DOHH2 (cell line): ENCODE results near the gene COX14.

ENCODE experiments used
- H3F3A ChIP-seq: fragments of 200-600 bp; sonication (generic), shearing (Covaris generic); 2 replicates; pipeline ENCODE4 v1.6.0; 2016; ENCODE audit warnings: antibody characterized with exemption, mild to moderate bottlenecking; ENCODE audit not compliant: control insufficient read depth, insufficient read depth
- H3K27ac ChIP-seq: fragments of 200-600 bp; sonication (generic); 2 replicates; pipeline ENCODE4 v1.5.1; 2014; ENCODE audit warnings: low read depth, mild to moderate bottlenecking, low read length, moderate library complexity
- H3K27me3 ChIP-seq: fragments of 200-600 bp; sonication (generic); 2 replicates; pipeline ENCODE4 v1.6.1; 2014; ENCODE audit warnings: mild to moderate bottlenecking, low read length, mixed read lengths; ENCODE audit not compliant: control insufficient read depth
- H3K36me3 ChIP-seq: fragments of 200-600 bp; sonication (generic); 2 replicates; pipeline ENCODE4 v1.6.1; 2014; ENCODE audit warnings: mild to moderate bottlenecking, low read length, moderate library complexity, mixed read lengths; ENCODE audit not compliant: control insufficient read depth
- H3K4me1 ChIP-seq: fragments of 200-600 bp; sonication (generic); 2 replicates; pipeline ENCODE4 v1.6.1; 2014; ENCODE audit warnings: mild to moderate bottlenecking, low read length, mixed read lengths; ENCODE audit not compliant: control insufficient read depth
- H3K4me2 ChIP-seq: fragments of 200-600 bp; sonication (generic); 2 replicates; pipeline ENCODE4 v1.6.0; 2014; ENCODE audit warnings: mild to moderate bottlenecking, low read length, moderate library complexity
- H3K4me3 ChIP-seq: fragments of 200-600 bp; sonication (generic); 2 replicates; pipeline ENCODE4 v1.5.1; 2014; ENCODE audit warnings: mild to moderate bottlenecking, low read length, mixed read lengths
- H3K79me2 ChIP-seq: fragments of 200-600 bp; sonication (generic); 2 replicates; pipeline ENCODE4 v1.6.1; 2014; ENCODE audit warnings: mild to moderate bottlenecking, low read length, mixed read lengths; ENCODE audit not compliant: control insufficient read depth
- H3K9me2 ChIP-seq: fragments of 200-600 bp; sonication (generic); replicated peaks from 2 replicates; pipeline ENCODE4 v1.6.1; 2014; ENCODE audit warnings: mild to moderate bottlenecking, low read length, mixed read lengths; ENCODE audit not compliant: control insufficient read depth
- H3K9me3 ChIP-seq: fragments of 200-600 bp; sonication (generic); 2 replicates; pipeline ENCODE4 v1.6.1; 2014; ENCODE audit warnings: antibody characterized with exemption, low read length, mixed read lengths; ENCODE audit not compliant: control insufficient read depth, insufficient read depth
- H4K20me1 ChIP-seq: fragments of 200-600 bp; sonication (generic); 2 replicates; pipeline ENCODE4 v1.6.0; 2014; ENCODE audit warnings: low read depth, mild to moderate bottlenecking, antibody characterized with exemption, low read length, moderate library complexity; ENCODE audit not compliant: control insufficient read depth, insufficient read depth
- CTCF ChIP-seq: fragments of 200-600 bp; sonication (generic); IDR thresholded peaks from one replicate; pipeline ENCODE4 v1.5.1; 2014; ENCODE audit warnings: antibody characterized with exemption, mild to moderate bottlenecking, low read depth, low read length; ENCODE audit not compliant: poor library complexity, severe bottlenecking
- EZH2phosphoT487 ChIP-seq: fragments of 200-600 bp; sonication (generic); IDR thresholded peaks from 2 replicates; pipeline ENCODE4 v1.6.1; 2017; ENCODE audit warnings: borderline replicate concordance, mild to moderate bottlenecking, antibody characterized with exemption, low read length, moderate library complexity, mixed read lengths

The COX14 gene

GRCh38 chr12:50077099-50077498, 34.9 kb upstream of the COX14 start:
- Histone ChIP-seq H3F3A (no peaks in the 10 kb centered on the region), H3K9me3 (no peaks in the 10 kb centered on the region), H3K79me2 (no peaks in the 10 kb centered on the region), H3K4me3 (no peak overlapping the region), H3K4me1 (0 out of 2 replicates have a peak, but pooled peaks cover 3% of the 10 kb centered on the region), H4K20me1 (no peaks in the 10 kb centered on the region), H3K27me3 (peaks cover 10% of the 10 kb centered on the region; the same call in 1 of the 2 replicates), H3K36me3 (no peaks in the 10 kb centered on the region), H3K27ac (no peak overlapping the region), H3K4me2 (no peak overlapping the region), H3K9me2 (no peaks in the 10 kb centered on the region)
- TF ChIP-seq CTCF, result no peak
- no peak for TF ChIP-seq EZH2phosphoT487

- Histone ChIP-seq H4K20me1 (no peaks in the 10 kb centered on the region), H3K36me3 (no peaks in the 10 kb centered on the region), H3K9me2 (no peaks in the 10 kb centered on the region), H3K27me3 (peaks cover 10% of the 10 kb centered on the region; the same call in 1 of the 2 replicates), H3K9me3 (no peaks in the 10 kb centered on the region), H3K4me1 (0 out of 2 replicates have a peak, but pooled peaks cover 3% of the 10 kb centered on the region), H3K4me3 (no peak overlapping the region), H3K4me2 (no peak overlapping the region), H3K79me2 (no peaks in the 10 kb centered on the region), H3K27ac (no peak overlapping the region), H3F3A (no peaks in the 10 kb centered on the region)
- TF ChIP-seq CTCF (no peak), EZH2phosphoT487 (no peak)
Observed at GRCh38 chr12:50078281-50078680, 33.8 kb upstream of the COX14 start.

GRCh38 chr12:50079771-50080170, 32.3 kb upstream of the COX14 start:
- no peak overlapping the region for H3K4me2 ChIP-seq
- H3K9me3 ChIP-seq, result no peaks in the 10 kb centered on the region
- H3K36me3 ChIP-seq, result no peaks in the 10 kb centered on the region
- no peak overlapping the region for H3K27ac ChIP-seq
- H3K4me3 ChIP-seq, result no peak overlapping the region
- peaks cover 3% of the 10 kb centered on the region for H3K79me2 ChIP-seq
- H3K9me2 ChIP-seq, result no peaks in the 10 kb centered on the region
- H3F3A ChIP-seq, result no peaks in the 10 kb centered on the region
- no peak for TF ChIP-seq EZH2phosphoT487
- no peak for TF ChIP-seq CTCF
- H3K27me3 ChIP-seq, result peaks cover 10% of the 10 kb centered on the region; the same call in 1 of the 2 replicates
- no peaks in the 10 kb centered on the region for H4K20me1 ChIP-seq
- 0 out of 2 replicates have a peak, but pooled peaks cover 6% of the 10 kb centered on the region for H3K4me1 ChIP-seq
